Astrocyte of the cerebellum (primary cell): ENCODE data around the gene AMDHD1.

Experiments used
- DNase-seq: peaks from one replicate; pipeline ENCODE4 v3.0.0-alpha.2; 2011; ENCODE audit warnings: low read depth
- H3K4me3 ChIP-seq: 2 replicates; pipeline ENCODE4 v1.5.1; 2011; ENCODE audit warnings: mild to moderate bottlenecking, low read depth, low read length, moderate library complexity
- CTCF ChIP-seq: IDR thresholded peaks from 2 replicates; pipeline ENCODE4 v1.5.1; 2012; ENCODE audit warnings: low read length, low read depth, moderate library complexity, mild to moderate bottlenecking; ENCODE audit errors: missing control alignments
- in situ Hi-C: cut with HindIII; loops from 2 replicates; pipeline ENCODE4 v1.10.0; 2017; ENCODE audit warnings: low sequenced_read_pairs

The AMDHD1 gene

DNA sequence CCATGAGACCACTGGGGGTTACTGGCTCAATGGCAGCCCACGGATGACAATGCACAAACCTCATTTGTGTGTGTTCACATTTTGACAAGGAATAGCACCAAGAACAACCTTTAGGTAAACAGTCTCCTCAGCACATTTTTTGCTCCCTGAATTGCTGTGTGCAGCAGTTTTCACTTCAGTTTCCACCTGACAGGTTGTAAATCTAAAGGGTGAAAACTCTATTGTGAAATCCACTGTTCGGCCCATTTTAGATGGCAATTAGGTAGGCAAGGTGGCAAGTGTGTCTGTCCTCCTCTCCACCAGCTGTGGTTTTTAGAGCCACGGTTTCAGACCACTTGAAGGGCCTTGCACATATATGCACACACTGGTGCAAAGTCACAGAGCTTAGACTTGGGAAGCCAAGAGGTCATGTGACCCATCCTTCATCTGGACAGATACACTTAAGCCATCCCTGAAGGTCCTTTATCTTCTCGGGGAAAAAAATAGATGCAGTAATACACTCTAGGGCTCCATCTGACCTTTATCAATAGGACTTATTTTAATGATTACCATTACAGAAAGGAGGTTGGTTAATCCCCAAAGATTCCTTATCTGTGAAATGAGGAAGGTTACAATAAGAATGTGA, 29.8 kb downstream of the AMDHD1 start:
- H3K4me3 ChIP-seq = no peak overlapping the region
- DNase-seq = no peak
- no peak for TF ChIP-seq CTCF
- in situ Hi-C loops = no loop called here

DNA sequence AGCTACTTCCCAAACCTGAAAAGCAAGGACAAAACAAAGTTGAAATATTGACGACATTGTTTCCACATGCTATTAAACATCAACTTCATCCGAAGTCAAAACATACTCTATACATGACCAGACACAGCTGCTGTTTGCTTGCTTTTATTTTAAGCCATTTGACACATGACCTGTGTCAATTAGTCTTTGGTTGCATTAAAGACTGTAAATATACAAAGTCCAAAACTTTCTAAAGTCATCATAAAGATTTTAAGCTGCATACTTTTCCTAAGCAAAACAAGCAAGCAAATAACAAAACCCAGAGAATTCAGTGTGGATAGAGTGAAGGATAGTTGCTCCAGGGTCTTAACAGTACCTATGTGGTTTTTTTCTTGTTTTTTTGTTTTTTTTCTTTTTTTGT, 31.2 kb downstream of the AMDHD1 start:
- no peak overlapping the region for H3K4me3 ChIP-seq
- TF ChIP-seq CTCF = no peak
- no peak for DNase-seq
- in situ Hi-C loops = no loop called here

- no peak overlapping the region for H3K4me3 ChIP-seq
- DNase-seq = no peak
- in situ Hi-C loops = no loop called here
- no peak for TF ChIP-seq CTCF
These were observed 32.4 kb downstream of the AMDHD1 start for GRCh38 chr12:95975491-95975890.

- no peak for TF ChIP-seq CTCF
- DNase-seq = no peak
- H3K4me3 ChIP-seq = no peak overlapping the region
- in situ Hi-C loops = no loop called here
These were observed 33.3 kb downstream of the AMDHD1 start for GRCh38 chr12:95976416-95976832.

DNA sequence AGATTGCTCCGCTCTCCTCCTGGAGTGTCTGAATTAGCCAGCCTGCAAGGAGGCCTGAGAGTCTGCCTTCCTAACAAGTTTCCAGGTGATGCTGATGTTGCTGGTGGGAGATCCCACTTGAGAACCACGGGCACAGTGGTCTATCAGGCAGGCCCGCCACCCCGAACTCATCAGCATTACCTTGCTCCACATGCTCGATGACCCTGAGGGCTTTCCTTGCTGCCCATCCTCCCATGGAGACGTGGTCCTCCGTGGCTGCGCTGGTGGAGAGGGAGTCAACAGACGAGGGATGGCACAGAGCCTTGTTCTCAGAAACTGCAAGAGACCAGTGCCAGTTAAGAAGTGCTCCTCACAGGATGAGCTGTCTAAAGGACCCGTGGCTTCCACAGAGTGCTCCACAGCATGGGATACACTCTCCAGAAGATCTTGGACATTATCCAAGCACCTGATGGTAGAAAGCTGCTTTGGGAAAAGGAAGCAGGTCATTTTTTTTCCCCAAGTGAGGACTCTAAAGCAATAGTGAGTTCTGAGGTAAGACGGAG, 34.7 kb downstream of the AMDHD1 start:
- in situ Hi-C loops = no loop called here
- no peak overlapping the region for H3K4me3 ChIP-seq
- no peak for DNase-seq
- no peak for TF ChIP-seq CTCF

- in situ Hi-C loops = no loop called here
- DNase-seq = no peak
- no peak overlapping the region for H3K4me3 ChIP-seq
- TF ChIP-seq CTCF = no peak
These were observed 35.2 kb downstream of the AMDHD1 start for GRCh38 chr12:95978351-95978750.
